H9 (cell line): ENCODE data around the gene RASGEF1C. TPM values are rescaled to one million over a fixed set of nuclear protein-coding genes. Genes with fewer than 3 reads are reported as not detected.

ENCODE experiments used
- DNase-seq: peaks from one replicate; pipeline ENCODE4 v3.0.0-alpha.2; 2017
- H2AFZ ChIP-seq: one replicate; pipeline ENCODE4 v1.6.1; 2013; ENCODE audit warnings: mild to moderate bottlenecking, low read length, control low read depth, moderate library complexity
- H2AK5ac ChIP-seq: 2 replicates; pipeline ENCODE4 v1.6.1; 2013; ENCODE audit warnings: low read length, control low read depth, mixed read lengths; ENCODE audit not compliant: insufficient read length
- H2BK120ac ChIP-seq: one replicate; pipeline ENCODE4 v1.6.1; 2013; ENCODE audit warnings: low read depth, mild to moderate bottlenecking, low read length, control low read depth, inconsistent platforms; ENCODE audit not compliant: poor library complexity, severe bottlenecking
- H2BK12ac ChIP-seq: 2 replicates; pipeline ENCODE4 v1.6.1; 2013; ENCODE audit warnings: low read length, control low read depth, mixed read lengths, low read depth; ENCODE audit not compliant: insufficient read length
- H2BK15ac ChIP-seq: 2 replicates; pipeline ENCODE4 v1.6.1; 2013; ENCODE audit warnings: low read depth, low read length, control low read depth
- H2BK20ac ChIP-seq: one replicate; pipeline ENCODE4 v1.6.1; 2013; ENCODE audit warnings: low read depth, mild to moderate bottlenecking, low read length, control low read depth, inconsistent platforms; ENCODE audit not compliant: poor library complexity, severe bottlenecking
- H2BK5ac ChIP-seq: 2 replicates; pipeline ENCODE4 v1.6.1; 2013; ENCODE audit warnings: low read length, control low read depth, mixed read lengths; ENCODE audit not compliant: insufficient read length
- H3K14ac ChIP-seq: 2 replicates; pipeline ENCODE4 v1.6.1; 2013; ENCODE audit warnings: low read length, control low read depth; ENCODE audit not compliant: insufficient read depth
- H3K18ac ChIP-seq: 2 replicates; pipeline ENCODE4 v1.6.1; 2013; ENCODE audit warnings: low read depth, mild to moderate bottlenecking, mixed read lengths, low read length, control low read depth; ENCODE audit not compliant: insufficient read length
- H3K23ac ChIP-seq: 2 replicates; pipeline ENCODE4 v1.6.1; 2013; ENCODE audit warnings: low read length, control low read depth, mixed read lengths, low read depth; ENCODE audit not compliant: insufficient read length
- H3K23me2 ChIP-seq: 2 replicates; pipeline ENCODE4 v1.6.1; 2013; ENCODE audit warnings: low read depth, mild to moderate bottlenecking, mixed read lengths, low read length, control low read depth; ENCODE audit not compliant: insufficient read length, poor library complexity, severe bottlenecking
- H3K27ac ChIP-seq: 2 replicates; pipeline ENCODE4 v1.5.1; 2013; ENCODE audit warnings: low read length, control low read depth, mixed read lengths, low read depth; ENCODE audit not compliant: insufficient read length
- H3K27me3 ChIP-seq: 2 replicates; pipeline ENCODE4 v1.6.1; 2013; ENCODE audit warnings: low read length, control low read depth, inconsistent platforms; ENCODE audit not compliant: insufficient read depth
- H3K4ac ChIP-seq: 2 replicates; pipeline ENCODE4 v1.6.1; 2013; ENCODE audit warnings: low read depth, mild to moderate bottlenecking, control low read depth, inconsistent platforms, low read length, moderate library complexity
- H3K4me1 ChIP-seq: 2 replicates; pipeline ENCODE4 v1.6.1; 2013; ENCODE audit warnings: low read length, control low read depth, inconsistent platforms; ENCODE audit not compliant: insufficient read depth
- H3K4me2 ChIP-seq: 2 replicates; pipeline ENCODE4 v1.6.1; 2013; ENCODE audit warnings: low read length, control low read depth, mixed read lengths; ENCODE audit not compliant: insufficient read length, insufficient read depth
- H3K56ac ChIP-seq: 2 replicates; pipeline ENCODE4 v1.6.1; 2013; ENCODE audit warnings: low read depth, mild to moderate bottlenecking, mixed read lengths, low read length, control low read depth; ENCODE audit not compliant: insufficient read length
- H3K79me1 ChIP-seq: 2 replicates; pipeline ENCODE4 v1.6.1; 2013; ENCODE audit warnings: low read depth, mild to moderate bottlenecking, moderate library complexity, low read length, control low read depth, inconsistent platforms; ENCODE audit not compliant: insufficient read depth, poor library complexity, severe bottlenecking
- H3K79me2 ChIP-seq: 2 replicates; pipeline ENCODE4 v1.6.1; 2013; ENCODE audit warnings: low read length, control low read depth, inconsistent platforms; ENCODE audit not compliant: insufficient read depth
- H3K9ac ChIP-seq: 2 replicates; pipeline ENCODE4 v1.6.1; 2013; ENCODE audit warnings: low read length, control low read depth, mixed read lengths; ENCODE audit not compliant: insufficient read length; ENCODE audit errors: extremely low read depth
- H3K9me3 ChIP-seq: one replicate; pipeline ENCODE4 v1.6.1; 2013; ENCODE audit warnings: low read depth, low read length, inconsistent platforms; ENCODE audit not compliant: control insufficient read depth
- H3T11ph ChIP-seq: one replicate; pipeline ENCODE4 v1.6.1; 2013; ENCODE audit warnings: mild to moderate bottlenecking, low read length, control low read depth, inconsistent platforms
- H4K20me1 ChIP-seq: one replicate; pipeline ENCODE4 v1.6.1; 2013; ENCODE audit not compliant: control insufficient read depth, insufficient read length, insufficient read depth
- H4K5ac ChIP-seq: 2 replicates; pipeline ENCODE4 v1.6.1; 2013; ENCODE audit warnings: low read depth, mild to moderate bottlenecking, mixed read lengths, low read length, control low read depth; ENCODE audit not compliant: insufficient read length
- H4K8ac ChIP-seq: replicated peaks from 2 replicates; pipeline ENCODE4 v1.6.1; 2013; ENCODE audit warnings: low read length, control low read depth, mixed read lengths, low read depth; ENCODE audit not compliant: insufficient read length
- H4K91ac ChIP-seq: 2 replicates; pipeline ENCODE4 v1.6.1; 2013; ENCODE audit warnings: low read depth, mild to moderate bottlenecking, moderate library complexity, mixed read lengths, low read length, control low read depth; ENCODE audit not compliant: insufficient read length
- H3K27ac Mint-ChIP-seq, 3 experiments: 2 replicates in 2 of 3; 3 replicates in 1 of 3; pipeline ENCODE4 v1.8.0; 2020 to 2021; ENCODE audit warnings: mixed read lengths in 3 of 3, mild to moderate bottlenecking in 1 of 3, moderate library complexity in 1 of 3
- H3K27me3 Mint-ChIP-seq: 2 replicates; pipeline ENCODE4 v1.8.0; 2021; ENCODE audit warnings: low read depth, mild to moderate bottlenecking, moderate library complexity, mixed read lengths
- H3K36me3 Mint-ChIP-seq, 3 experiments: 2 replicates in 2 of 3; 3 replicates in 1 of 3; pipeline ENCODE4 v1.8.0; 2020 to 2021; ENCODE audit warnings: low read depth in 3 of 3, mixed read lengths in 3 of 3; ENCODE audit not compliant: insufficient read depth in 1 of 3
- H3K4me1 Mint-ChIP-seq, 2 experiments: 2 replicates each; pipeline ENCODE4 v1.8.0; 2020; ENCODE audit warnings: mixed read lengths in 2 of 2
- H3K4me3 Mint-ChIP-seq, 2 experiments: 2 replicates in 1 of 2; 3 replicates in 1 of 2; pipeline ENCODE4 v1.8.0; 2020 to 2021; ENCODE audit warnings: mild to moderate bottlenecking in 2 of 2, mixed read lengths in 2 of 2, moderate library complexity in 1 of 2
- H3K9me3 Mint-ChIP-seq, 2 experiments: 2 replicates in 1 of 2; 3 replicates in 1 of 2; pipeline ENCODE4 v1.8.0; 2020; ENCODE audit warnings: mild to moderate bottlenecking in 2 of 2, mixed read lengths in 2 of 2, moderate library complexity in 1 of 2
- WGBS: extraction: QIAGEN DNeasy Blood & Tissue Kit; methylation state at CpG from one replicate; pipeline ENCODE4 v1.1.7; 2013; ENCODE audit warnings: missing lambda C conversion rate, low lambda C conversion rate, mixed read lengths; ENCODE audit not compliant: insufficient read length; ENCODE audit errors: extremely low coverage; 5-methylcytosine and 5-hydroxymethylcytosine counted together
- total RNA-seq: library from RNA; stranded (reverse); gene quantifications from 2 replicates; pipeline ENCODE4 v1.2.1, GENCODE V29; 2021
- TF ChIP-seq, protein P1 (sequence below): fragments of 200-600 bp; sonication (generic); conservative IDR thresholded peaks from 3 replicates; pipeline ENCODE4 v1.8.0; 2021; ENCODE audit warnings: antibody characterized with exemption, mild to moderate bottlenecking

RASGEF1C gene
- total RNA-seq, 1 experiment from 2014 or later, result 0.83 TPM

GRCh38 chr5:180153099-180153498 is 55.9 kb downstream of the RASGEF1C start:
- Mint-ChIP-seq H3K27ac (no peak overlapping the region), H3K9me3 (peaks cover 4 to 12% of the 10 kb centered on the region in 2 experiments; a peak in 4 of 5 replicates), H3K27me3 (peaks cover 2% of the 10 kb centered on the region), H3K36me3 (no peaks in the 10 kb centered on the region; a peak in 1 of 7 replicates), H3K4me3 (no peak overlapping the region), H3K4me1 (no peaks in the 10 kb centered on the region)
- no CpG with 5 or more reads among the region's 1 CpG for WGBS
- Histone ChIP-seq H3K18ac (no peak overlapping the region), H3K27me3 (no peaks in the 10 kb centered on the region), H2BK120ac (no peak overlapping the region), H3K79me1 (no peaks in the 10 kb centered on the region), H3K23me2 (no peaks in the 10 kb centered on the region), H2BK15ac (no peak overlapping the region), H3K79me2 (no peaks in the 10 kb centered on the region), H3K4me1 (no peaks in the 10 kb centered on the region), H4K5ac (no peak overlapping the region), H2BK5ac (no peak overlapping the region), H2AK5ac (no peak overlapping the region), H3K9me3 (no peaks in the 10 kb centered on the region), H3K4me2 (no peak overlapping the region), H4K8ac (no peak overlapping the region), H3K14ac (no peak overlapping the region), H3K56ac (no peak overlapping the region), H3K23ac (no peak overlapping the region), H3K4ac (no peak overlapping the region), H4K20me1 (no peaks in the 10 kb centered on the region), H4K91ac (no peak overlapping the region), H3T11ph (no peak overlapping the region), H2AFZ (no peak overlapping the region), H3K27ac (no peak overlapping the region), H2BK20ac (no peak overlapping the region), H2BK12ac (no peak overlapping the region), H3K9ac (no peak overlapping the region)
- no peak for DNase-seq
- TF ChIP-seq, protein P1, sequence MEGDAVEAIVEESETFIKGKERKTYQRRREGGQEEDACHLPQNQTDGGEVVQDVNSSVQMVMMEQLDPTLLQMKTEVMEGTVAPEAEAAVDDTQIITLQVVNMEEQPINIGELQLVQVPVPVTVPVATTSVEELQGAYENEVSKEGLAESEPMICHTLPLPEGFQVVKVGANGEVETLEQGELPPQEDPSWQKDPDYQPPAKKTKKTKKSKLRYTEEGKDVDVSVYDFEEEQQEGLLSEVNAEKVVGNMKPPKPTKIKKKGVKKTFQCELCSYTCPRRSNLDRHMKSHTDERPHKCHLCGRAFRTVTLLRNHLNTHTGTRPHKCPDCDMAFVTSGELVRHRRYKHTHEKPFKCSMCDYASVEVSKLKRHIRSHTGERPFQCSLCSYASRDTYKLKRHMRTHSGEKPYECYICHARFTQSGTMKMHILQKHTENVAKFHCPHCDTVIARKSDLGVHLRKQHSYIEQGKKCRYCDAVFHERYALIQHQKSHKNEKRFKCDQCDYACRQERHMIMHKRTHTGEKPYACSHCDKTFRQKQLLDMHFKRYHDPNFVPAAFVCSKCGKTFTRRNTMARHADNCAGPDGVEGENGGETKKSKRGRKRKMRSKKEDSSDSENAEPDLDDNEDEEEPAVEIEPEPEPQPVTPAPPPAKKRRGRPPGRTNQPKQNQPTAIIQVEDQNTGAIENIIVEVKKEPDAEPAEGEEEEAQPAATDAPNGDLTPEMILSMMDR, result no peak
